Measurements from ENCODE around the gene REEP2.
A peak's percentile ranks its signal among the peaks of the same experiment; 100 is the strongest.
"Not testable (repeated sequence)": the region's sequence is repeated elsewhere in the genome, so short reads cannot be mapped to it uniquely, and the experiment has no call there.

REEP2 gene

GRCh38 chr5:138466125-138466899, 27.5 kb downstream of the REEP2 start:
- DNase-seq (ENCODE audit: low spot score), result no peak

DNA sequence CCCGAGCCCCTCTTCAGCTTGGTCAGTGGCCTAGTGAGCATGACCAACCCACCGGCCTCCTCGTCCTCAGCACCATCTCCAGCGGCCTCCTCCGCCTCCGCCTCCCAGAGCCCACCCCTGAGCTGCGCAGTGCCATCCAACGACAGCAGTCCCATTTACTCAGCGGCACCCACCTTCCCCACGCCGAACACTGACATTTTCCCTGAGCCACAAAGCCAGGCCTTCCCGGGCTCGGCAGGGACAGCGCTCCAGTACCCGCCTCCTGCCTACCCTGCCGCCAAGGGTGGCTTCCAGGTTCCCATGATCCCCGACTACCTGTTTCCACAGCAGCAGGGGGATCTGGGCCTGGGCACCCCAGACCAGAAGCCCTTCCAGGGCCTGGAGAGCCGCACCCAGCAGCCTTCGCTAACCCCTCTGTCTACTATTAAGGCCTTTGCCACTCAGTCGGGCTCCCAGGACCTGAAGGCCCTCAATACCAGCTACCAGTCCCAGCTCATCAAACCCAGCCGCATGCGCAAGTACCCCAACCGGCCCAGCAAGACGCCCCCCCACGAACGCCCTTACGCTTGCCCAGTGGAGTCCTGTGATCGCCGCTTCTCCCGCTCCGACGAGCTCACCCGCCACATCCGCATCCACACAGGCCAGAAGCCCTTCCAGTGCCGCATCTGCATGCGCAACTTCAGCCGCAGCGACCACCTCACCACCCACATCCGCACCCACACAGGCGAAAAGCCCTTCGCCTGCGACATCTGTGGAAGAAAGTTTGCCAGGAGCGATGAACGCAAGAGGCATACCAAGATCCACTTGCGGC, 28.2 kb downstream of the REEP2 start:
- no peak for DNase-seq (ENCODE audit: low spot score)

GRCh38 chr5:138467711-138468132, 28.9 kb downstream of the REEP2 start:
- DNase-seq (ENCODE audit: low spot score), result no peak

DNA sequence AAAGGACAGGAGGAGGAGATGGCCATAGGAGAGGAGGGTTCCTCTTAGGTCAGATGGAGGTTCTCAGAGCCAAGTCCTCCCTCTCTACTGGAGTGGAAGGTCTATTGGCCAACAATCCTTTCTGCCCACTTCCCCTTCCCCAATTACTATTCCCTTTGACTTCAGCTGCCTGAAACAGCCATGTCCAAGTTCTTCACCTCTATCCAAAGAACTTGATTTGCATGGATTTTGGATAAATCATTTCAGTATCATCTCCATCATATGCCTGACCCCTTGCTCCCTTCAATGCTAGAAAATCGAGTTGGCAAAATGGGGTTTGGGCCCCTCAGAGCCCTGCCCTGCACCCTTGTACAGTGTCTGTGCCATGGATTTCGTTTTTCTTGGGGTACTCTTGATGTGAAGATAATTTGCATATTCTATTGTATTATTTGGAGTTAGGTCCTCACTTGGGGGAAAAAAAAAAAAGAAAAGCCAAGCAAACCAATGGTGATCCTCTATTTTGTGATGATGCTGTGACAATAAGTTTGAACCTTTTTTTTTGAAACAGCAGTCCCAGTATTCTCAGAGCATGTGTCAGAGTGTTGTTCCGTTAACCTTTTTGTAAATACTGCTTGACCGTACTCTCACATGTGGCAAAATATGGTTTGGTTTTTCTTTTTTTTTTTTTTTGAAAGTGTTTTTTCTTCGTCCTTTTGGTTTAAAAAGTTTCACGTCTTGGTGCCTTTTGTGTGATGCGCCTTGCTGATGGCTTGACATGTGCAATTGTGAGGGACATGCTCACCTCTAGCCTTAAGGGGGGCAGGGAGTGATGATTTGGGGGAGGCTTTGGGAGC, 29.5 kb downstream of the REEP2 start:
- DNase-seq (ENCODE audit: low spot score), result no peak

- DNase-seq (ENCODE audit: low spot score), result no peak
Measured at GRCh38 chr5:138468966-138469539, 30.2 kb downstream of the REEP2 start.

DNA sequence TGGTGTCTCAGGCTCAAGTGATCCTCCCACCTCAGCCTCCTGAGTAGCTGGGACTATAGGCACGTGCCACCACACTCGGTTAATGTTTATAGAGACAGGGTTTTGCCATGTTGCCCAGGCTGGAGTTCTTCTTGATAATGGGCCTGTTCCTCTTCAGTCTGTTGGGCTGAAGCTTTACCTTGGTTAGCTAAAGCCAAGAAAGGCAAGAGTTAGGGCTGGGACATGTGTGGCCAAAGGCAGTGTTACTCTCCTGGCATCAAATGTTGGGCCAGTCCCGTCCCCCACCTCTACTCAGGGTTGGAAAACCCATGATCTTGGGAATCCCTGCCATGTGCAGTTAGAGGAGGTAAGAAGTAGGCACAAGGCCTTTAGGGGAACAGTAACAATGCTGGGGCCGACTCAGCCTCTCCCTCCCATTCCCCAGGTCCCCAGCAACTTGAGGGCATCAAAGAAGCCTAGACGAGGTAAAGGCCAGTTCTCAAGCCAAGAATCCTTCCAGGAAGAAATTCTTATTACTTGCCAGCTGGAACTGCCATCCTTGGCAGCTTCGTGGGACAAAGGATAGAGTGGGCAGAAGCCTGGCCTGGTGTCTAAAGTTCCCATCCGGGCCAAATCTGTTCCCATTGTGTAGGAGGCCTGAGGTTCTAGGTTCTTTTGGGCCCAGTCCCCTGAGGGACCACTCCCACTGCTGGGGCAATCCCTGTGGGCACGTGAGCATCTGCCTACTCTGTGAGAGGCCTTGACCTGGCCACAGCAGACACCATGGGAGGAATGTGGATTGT, 30.9 kb downstream of the REEP2 start:
- no peak for DNase-seq (ENCODE audit: low spot score)

DNA sequence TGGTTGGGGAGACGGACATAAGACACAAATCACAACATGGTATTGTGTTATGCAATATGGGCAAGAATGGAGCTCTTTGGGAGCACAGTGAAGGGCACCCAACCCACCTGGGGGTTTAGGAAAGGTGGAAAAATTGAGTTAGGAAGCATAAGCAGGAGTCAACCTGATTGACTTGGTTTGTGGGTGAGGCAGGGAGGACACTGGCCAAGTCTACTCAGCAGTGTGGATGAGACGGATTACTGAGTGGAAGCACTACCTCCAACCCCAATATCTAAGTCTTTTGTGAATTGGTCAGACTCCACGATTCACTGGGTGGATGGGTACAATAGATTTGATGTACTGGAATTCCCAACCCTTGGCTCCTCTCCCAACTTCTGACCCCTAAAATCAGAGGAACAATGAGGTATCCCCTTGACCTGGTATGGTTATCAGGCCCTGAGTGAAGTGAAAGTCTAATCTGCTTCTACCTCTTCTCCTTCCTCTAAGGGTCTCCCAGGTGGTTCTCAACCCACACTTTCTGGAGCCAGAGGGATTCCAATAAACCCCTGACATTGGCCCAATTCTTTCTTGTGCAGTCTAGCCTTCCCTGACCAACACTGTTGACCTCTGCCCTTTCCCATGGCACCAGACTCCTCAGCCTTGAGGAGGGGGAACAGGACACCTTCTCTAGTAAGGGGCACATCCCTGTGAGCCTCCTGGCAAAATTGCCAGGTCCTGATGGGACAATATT, 31.6 kb downstream of the REEP2 start:
- DNase-seq (ENCODE audit: low spot score), result no peak

GRCh38 chr5:138471052-138471361, 32.1 kb downstream of the REEP2 start:
- DNase-seq (ENCODE audit: low spot score), result no peak

DNA sequence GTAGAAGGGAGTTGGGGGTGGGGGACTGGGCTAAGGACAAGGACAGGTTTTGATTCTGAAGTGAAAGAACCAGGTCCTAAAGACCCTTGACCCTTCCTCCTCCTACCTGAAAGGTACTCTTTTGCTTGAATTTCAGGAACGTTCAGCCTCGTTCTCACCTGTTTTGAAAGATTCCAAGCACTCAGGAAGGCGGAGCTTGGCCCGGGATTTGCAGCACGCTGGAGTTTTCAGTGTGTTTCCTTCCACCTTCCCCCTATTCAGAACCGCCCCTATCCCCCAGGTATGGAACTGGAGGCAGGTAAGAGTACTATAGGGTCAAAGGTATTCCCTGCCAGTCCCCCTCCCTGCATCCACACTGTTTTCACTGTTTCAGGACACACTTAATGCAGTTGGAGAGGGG, 33.5 kb downstream of the REEP2 start:
- no peak for DNase-seq (ENCODE audit: low spot score)

DNA sequence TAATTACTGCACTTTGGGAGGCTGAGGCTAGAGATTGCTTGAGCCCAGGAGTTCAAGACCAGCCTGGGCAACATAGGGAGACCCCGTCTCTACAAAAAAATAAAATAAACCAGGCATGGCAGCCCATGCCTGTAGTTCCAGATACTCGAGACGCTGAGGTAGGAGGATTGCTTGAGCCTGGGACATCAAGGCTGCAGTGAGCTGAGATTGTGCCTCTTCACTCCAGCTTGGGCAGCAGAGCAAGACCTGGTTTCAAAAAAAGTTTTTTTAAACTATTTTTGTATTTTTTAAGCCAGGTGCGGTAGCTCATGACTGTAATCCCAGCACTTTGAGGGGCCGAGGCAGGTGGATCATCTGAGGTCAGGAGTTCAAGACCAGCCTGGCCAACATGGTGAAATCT, 34.3 kb downstream of the REEP2 start:
- DNase-seq (ENCODE audit: low spot score), result not testable (repeated sequence)

DNA sequence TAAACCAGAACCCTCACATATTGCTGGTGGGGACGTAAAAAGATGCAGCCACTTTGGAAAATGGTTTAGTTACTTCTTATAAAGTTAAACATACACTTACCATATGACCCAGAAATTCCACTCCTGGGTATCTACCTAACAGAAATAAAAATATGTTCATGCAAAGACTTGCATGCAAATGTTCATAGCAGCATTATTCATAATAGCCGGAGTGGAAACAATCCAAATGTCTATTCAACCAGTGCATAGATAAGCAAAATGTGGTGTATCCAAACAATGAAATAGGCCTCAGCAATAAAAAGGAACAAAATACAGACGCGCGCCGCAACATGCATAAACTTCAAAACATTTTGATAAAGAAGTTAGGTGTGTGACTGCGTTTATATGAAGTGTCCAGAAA, 38.1 kb downstream of the REEP2 start:
- no peak for DNase-seq (ENCODE audit: low spot score)

GRCh38 chr5:138482638-138483037, 43.8 kb downstream of the REEP2 start:
- no peak for DNase-seq (ENCODE audit: low spot score)

GRCh38 chr5:138488481-138488945, 49.7 kb downstream of the REEP2 start:
- no peak for DNase-seq (ENCODE audit: low spot score)

- no peak for DNase-seq (ENCODE audit: low spot score)
Measured at GRCh38 chr5:138489683-138490061, 50.8 kb downstream of the REEP2 start.

DNA sequence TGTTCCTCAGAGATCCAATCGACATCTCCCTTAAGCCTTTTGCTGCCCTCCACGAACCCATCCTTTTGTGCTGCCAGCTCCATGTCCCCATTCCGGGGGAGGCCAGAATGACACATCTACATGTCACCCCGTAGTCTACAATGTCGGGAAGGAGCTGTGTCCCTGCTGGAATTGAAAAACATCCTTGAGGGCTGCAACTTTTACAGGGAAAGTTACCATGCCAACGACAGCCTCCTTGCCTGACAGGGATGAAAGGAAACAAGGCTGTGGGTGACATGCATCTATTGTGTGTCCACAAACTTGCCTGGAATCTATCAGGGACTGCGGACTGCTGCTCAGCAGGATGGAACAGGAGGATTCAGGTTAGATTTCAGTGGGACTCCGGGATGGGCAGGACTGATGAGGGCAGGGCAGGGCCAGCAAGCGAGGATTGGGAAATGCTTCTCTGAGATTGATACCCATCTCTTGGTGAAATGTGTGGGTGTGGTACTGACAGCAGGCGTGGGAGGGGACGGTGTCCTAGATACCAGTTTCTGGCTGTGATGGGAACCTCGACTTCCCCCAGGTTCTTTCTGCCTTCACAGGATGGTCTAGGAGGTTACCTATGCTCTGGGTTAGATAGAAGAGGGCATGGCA, 51.9 kb downstream of the REEP2 start:
- DNase-seq (ENCODE audit: low spot score), result no peak

DNA sequence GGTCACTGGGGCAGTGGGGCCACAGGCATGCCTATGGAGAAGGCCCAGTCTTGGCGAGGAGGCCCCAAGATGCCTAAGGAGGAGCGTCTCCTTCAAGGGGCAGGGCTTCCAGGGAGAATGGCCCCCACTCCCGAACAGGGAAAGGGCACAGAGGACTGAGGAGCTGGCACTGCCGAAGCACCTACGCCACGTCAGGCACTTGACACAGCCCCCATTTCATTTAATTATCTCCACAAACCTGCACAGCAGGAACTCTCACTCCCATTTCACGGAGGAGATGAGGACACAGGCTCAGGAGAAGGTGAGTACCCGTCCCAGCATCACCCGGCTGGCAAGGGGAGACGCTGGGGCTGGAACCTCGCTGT, 52.4 kb downstream of the REEP2 start:
- no peak for DNase-seq (ENCODE audit: low spot score)

GRCh38 chr5:138491669-138492559, 53.1 kb downstream of the REEP2 start:
- DNase-seq (ENCODE audit: low spot score), result peak; percentile 82

DNA sequence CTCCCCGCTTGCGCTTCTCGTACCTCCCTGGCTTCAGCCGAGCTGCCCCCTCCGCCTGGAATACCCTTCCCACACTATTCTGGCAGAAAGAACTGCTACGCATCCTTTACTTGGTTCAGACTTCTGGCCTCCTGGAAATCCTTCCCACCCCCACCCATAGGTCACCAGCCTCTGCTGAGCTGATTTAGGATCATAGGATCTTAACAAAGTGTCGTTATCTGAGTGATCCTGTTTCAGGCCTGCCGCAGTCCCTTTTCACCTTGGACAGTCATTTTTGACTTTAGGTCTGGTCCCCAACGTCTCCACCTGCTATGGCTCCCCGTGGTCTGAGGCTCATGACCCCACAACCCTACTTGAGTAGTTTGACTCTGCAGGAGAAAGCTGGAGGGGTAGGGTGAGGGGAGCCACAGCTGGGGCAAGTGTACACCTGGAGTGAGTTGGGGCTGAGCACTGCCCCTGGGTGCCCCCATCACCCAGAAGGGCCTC, 53.7 kb downstream of the REEP2 start:
- no peak for DNase-seq (ENCODE audit: low spot score)

DNA sequence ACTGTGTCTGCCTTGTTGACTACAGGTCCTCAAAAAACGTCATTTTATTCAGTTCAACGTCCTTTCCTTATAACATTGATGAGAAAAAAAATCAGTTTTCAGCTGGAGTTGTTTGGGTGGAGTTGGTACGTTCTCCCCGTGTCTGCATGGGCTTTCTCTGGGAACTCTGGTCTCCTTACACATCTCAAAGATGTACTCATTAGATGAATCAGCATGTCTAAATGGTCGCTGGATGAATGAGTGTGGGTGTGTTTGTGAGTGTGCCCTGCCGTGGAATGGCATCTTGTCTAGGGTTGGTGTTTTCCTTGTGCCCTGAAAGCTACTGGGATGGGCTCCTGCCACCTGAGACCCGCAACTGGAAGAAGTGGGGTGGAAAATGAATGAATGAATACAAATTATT, 56.5 kb downstream of the REEP2 start:
- no peak for DNase-seq (ENCODE audit: low spot score)
